ENCODE measurements around the gene LIX1. TPM values are rescaled to one million over a fixed set of nuclear protein-coding genes. Genes with fewer than 3 reads are reported as not detected.
"Not testable (repeated sequence)": the region's sequence is repeated elsewhere in the genome, so short reads cannot be mapped to it uniquely, and the experiment has no call there.

LIX1 gene
- 0.10 TPM for polyA plus RNA-seq (2012; ENCODE audit: low read depth, missing spikeins)

DNA sequence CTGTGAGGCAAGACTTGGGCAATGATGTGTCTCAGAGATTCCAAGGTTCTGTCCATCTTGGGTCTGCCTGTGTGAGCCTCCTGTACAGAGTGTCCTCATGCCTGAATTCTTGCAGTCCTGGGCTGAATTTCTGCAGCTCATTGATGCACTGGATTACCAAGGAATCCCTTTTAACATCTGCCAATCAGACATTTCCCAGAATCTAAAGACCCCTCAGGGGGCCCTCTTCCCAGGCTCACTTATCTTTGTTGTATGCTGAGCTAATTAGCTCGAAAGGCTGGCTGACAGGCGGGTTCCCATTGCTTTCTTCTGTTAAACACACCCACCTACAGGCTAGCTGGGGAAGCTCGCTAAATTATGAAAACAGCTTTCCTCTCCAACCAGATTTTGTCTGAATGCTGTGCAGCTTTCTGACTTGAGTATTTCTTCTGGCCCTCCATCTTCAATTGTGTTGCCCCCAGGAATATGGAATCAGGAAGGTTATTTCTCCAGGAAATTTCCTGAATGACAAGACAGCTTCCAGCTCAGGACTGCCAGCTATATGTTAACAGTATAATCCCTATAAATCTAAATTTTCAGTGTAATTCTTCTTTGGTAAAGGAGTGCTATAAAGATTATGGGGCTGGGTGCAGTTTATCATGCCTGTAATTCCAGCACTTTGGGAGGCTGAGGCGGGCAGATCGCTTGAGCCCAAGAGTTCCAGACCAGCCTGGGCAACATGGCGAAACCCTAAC is at the start of gene LIX1:
Gene LIX1, minus strand, starts transcription at position 91 of the 734 bp plus-strand sequence. Its CDS starts 35 bp downstream, at position 56.
- DNase-seq (ENCODE audit: insufficient read length, low spot score) (peak; percentile 14), FAIRE-seq (peak; percentile 82)
- TF ChIP-seq TAF1 (IDR thresholded peaks at IDR 0.05; ENCODE audit: low read depth, low read length) (no peak), POLR2AphosphoS5 (IDR thresholded peaks at IDR 0.05; ENCODE audit: low read depth, low read length) (no peak), POLR2A (IDR thresholded peaks at IDR 0.05; ENCODE audit: low read depth, low read length) (no peak), SPI1 (IDR thresholded peaks at IDR 0.05; ENCODE audit: low read depth, low read length) (no peak), POU2F2 (IDR thresholded peaks at IDR 0.05; ENCODE audit: low read depth, low read length) (no peak), PAX5 (IDR thresholded peaks at IDR 0.05; ENCODE audit: insufficient read depth, low read length, severe bottlenecking) (no peak)

DNA sequence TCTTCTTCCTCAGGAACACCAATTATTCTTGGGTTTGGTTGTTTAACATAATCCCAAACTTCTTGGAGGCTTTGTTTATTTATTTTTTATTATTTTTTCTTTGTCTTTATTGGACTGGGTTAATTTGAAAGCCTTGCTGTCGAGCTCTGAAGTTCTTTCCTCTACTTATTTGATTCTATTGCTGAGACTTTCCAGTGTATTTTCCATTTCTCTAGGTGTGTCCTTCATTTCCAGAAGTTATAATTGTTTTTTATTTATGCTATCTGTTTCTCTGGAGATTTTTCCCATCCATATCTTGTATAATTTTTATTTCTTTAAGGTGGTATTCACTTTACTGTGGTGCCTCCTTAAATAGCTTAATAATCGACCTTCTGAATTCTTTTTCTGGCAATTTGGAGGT is 49.5 kb upstream of the LIX1 start:
- no peak for DNase-seq (ENCODE audit: insufficient read length, low spot score)
- TF ChIP-seq POLR2A (IDR thresholded peaks at IDR 0.05; ENCODE audit: low read depth, low read length) (no peak), TAF1 (IDR thresholded peaks at IDR 0.05; ENCODE audit: low read depth, low read length) (no peak), POU2F2 (IDR thresholded peaks at IDR 0.05; ENCODE audit: low read depth, low read length) (no peak), SPI1 (IDR thresholded peaks at IDR 0.05; ENCODE audit: low read depth, low read length) (no peak), PAX5 (IDR thresholded peaks at IDR 0.05; ENCODE audit: insufficient read depth, low read length, severe bottlenecking) (no peak), POLR2AphosphoS5 (IDR thresholded peaks at IDR 0.05; ENCODE audit: low read depth, low read length) (no peak)
- FAIRE-seq = no peak

DNA sequence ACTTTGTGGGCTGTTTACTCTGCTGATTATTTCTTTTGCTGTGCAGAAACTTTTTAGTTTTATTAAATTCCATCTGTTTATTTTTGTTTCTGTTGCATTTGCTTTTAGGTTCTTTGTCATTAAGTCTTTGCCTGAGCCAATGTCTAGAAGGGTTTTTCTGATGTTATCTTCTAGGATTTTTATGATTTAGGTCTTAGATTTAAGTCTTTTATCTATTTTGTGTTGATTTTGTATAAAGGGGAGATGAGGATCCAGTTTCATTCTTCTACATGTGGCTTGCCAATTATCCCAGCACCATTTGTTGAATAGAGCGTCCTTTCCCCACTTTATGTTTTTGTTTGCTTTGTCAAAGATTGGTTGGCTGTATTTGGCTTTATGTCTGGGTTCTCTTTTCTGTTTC is 47.1 kb upstream of the LIX1 start:
- not testable (repeated sequence) for FAIRE-seq; DNase-seq (ENCODE audit: insufficient read length, low spot score)

DNA sequence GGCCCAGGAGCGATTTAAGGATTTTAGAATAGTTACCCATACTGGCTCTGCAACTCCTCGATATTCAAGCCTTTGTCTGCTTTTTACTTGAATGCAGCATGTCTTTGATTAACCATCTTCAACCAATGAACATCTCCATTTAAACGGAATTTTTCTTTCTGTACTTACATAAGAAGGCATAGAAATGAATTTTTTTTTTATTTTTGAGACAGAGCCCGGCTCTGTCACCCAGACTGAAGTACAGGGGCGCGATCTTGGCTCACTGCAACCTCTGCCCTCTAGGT is 41.5 kb upstream of the LIX1 start:
- FAIRE-seq (no peak), DNase-seq (ENCODE audit: insufficient read length, low spot score) (no peak)
- TF ChIP-seq POLR2AphosphoS5 (IDR thresholded peaks at IDR 0.05; ENCODE audit: low read depth, low read length) = no peak
- no peak for TF ChIP-seq TAF1 (IDR thresholded peaks at IDR 0.05; ENCODE audit: low read depth, low read length)
- no peak for TF ChIP-seq SPI1 (IDR thresholded peaks at IDR 0.05; ENCODE audit: low read depth, low read length)

DNA sequence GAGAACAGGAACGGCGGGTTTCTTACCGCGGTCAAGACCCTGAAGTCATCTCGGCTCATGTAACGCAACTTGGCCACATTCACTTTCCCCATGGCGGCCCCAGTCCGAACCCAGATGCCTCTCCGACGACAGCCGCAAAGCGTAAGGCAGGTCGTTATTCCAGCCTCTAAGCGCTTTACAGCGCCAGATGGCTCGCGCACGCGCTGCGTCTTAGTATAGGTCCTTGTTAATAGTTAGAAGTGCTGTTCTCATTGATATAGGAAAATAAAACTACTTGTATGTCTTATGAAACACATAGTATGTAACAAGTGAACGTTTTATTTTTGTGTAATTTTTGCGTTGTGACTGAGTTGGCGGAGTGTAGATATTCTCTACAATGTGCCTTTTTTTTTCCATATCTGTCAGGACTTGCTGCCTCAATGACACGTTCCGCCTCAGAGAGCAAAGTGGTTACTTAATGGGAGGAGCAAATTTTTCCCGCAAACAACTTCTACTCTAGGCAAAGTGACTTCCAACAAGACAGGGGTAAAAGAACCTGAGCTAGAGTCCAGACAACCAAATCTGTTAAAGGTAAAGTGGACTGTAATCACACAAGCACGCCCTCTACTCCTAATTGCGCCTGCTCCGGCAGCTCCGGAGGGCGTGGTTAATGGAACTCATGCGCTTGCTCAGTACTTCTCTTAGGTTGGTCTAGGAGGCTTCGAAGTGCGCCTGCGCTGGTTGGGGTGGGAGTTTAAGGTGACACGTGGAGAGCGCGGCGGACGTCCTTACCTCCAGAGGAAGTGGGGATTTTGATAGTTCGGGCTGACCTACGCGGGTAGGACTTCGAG is 40.9 kb upstream of the LIX1 start, which contains the start of gene RIOK2:
Gene RIOK2, minus strand, starts transcription at position 148 of the 830 bp plus-strand sequence. Its CDS starts 56 bp downstream, at position 92.
- peak; percentile 94 for FAIRE-seq
- peak; percentile 83 for TF ChIP-seq SPI1 (IDR thresholded peaks at IDR 0.05; ENCODE audit: low read depth, low read length)
- TF ChIP-seq TAF1 (IDR thresholded peaks at IDR 0.05; ENCODE audit: low read depth, low read length) = peak; percentile 79
- TF ChIP-seq POLR2A (IDR thresholded peaks at IDR 0.05; ENCODE audit: low read depth, low read length) = peak; percentile 84
- TF ChIP-seq PAX5 (IDR thresholded peaks at IDR 0.05; ENCODE audit: insufficient read depth, low read length, severe bottlenecking) = peak; percentile 91
- peak; percentile 65 for TF ChIP-seq POU2F2 (IDR thresholded peaks at IDR 0.05; ENCODE audit: low read depth, low read length)
- peak; percentile 84 for TF ChIP-seq POLR2AphosphoS5 (IDR thresholded peaks at IDR 0.05; ENCODE audit: low read depth, low read length)
- DNase-seq (ENCODE audit: insufficient read length, low spot score) = peak; percentile 55

DNA sequence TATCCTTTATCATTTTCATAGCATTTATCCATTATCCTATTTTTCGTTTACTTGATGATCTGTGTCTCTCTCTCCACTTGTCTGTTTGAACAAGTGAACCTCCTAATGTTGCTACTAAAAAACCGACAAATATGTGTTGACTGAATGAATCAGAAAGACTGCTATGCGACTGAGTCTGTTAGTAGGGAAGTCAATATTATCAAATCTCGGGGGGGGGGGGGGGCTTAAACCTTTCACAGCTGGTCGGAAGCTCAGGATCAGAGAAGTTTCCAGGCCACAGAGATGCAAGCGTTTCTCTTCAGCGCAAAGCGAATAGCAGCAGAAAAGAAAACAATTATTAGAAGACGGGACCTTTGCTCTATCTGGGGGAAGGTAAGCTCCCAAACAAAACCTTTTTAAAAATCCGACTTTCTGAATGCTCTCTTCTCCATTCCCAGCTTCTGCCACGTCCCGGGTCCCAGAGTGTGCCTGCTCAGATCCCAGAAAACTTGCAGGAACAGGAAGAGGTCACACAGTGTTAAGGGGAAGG is 40.2 kb upstream of the LIX1 start:
- FAIRE-seq = no peak
- 0 out of 2 replicates have a peak, but pooled peaks have one; percentile 12 for TF ChIP-seq SPI1 (IDR thresholded peaks at IDR 0.05; ENCODE audit: low read depth, low read length)
- TF ChIP-seq POU2F2 (IDR thresholded peaks at IDR 0.05; ENCODE audit: low read depth, low read length) = no peak
- DNase-seq (ENCODE audit: insufficient read length, low spot score) = no peak

DNA sequence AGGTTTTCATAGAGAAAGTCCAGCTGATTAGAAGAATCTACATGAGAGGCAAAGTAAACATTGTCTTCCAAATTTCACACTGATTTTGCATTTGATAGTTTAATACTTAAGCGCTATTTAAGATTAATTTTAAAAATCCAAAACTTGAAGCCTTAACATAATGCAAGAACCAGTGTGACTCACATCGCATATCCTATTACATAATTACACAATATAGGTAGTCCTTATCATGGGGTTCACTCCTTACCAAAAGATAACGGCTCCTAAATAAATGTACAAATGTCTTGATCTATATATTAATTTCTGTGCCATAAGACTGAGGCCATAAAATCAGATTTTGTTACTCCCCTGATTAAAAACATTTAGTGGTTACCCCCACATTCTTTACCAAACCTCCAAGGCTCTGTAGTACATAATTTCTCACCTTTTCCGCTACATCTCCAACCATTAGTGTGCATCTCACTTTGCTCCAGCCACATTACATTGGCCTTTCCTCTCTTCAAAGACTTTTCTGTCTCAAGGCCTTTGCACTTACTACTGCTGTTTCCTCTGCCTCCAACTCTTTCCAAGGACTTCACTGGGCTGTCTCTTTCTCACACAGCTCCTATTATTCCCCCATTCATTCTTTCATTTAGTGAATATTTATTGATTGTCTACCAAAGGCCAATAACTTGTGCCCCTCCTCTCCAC is 39.6 kb upstream of the LIX1 start:
- DNase-seq (ENCODE audit: insufficient read length, low spot score) (no peak), FAIRE-seq (no peak)
- TF ChIP-seq POU2F2 (IDR thresholded peaks at IDR 0.05; ENCODE audit: low read depth, low read length) (no peak), POLR2A (IDR thresholded peaks at IDR 0.05; ENCODE audit: low read depth, low read length) (no peak), SPI1 (IDR thresholded peaks at IDR 0.05; ENCODE audit: low read depth, low read length) (no peak), PAX5 (IDR thresholded peaks at IDR 0.05; ENCODE audit: insufficient read depth, low read length, severe bottlenecking) (no peak)

DNA sequence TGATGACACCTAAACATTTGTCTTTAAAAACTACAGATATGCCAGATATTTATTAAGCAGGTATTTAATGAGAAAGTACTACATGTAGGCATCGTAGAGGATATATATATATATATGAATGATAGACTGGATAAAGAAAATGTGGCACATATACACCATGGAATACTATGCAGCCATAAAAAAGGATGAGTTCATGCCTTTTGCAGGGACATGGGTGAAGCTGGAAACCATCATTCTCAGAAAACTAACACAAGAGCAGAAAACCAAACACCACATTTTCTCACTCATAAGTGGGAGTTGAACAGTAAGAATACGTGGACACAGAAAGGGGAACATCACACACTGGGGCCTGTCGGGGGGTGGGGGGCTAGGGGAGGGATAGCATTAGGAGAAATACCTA is 37.0 kb upstream of the LIX1 start:
- not testable (repeated sequence) for DNase-seq (ENCODE audit: insufficient read length, low spot score); FAIRE-seq

DNA sequence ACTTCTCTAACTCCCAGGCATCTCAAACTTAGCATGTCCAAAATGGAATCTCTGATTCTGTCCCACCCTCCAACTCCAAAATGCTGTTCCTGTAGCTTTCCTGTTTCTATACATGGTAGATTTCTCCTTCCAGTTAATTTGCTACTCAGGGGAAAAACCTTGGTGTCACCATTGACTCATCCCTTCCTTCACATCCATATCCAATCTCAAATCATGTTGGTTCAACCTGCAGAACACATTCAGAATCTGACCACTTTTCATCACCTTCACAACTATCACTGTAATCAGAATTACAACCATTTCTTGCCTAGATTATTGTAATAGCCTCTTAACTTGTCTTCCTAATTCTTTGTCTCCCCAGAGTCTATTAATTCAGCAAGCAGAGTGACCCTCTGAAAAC is 29.8 kb upstream of the LIX1 start:
- TF ChIP-seq POU2F2 (IDR thresholded peaks at IDR 0.05; ENCODE audit: low read depth, low read length) = no peak
- no peak for TF ChIP-seq TAF1 (IDR thresholded peaks at IDR 0.05; ENCODE audit: low read depth, low read length)
- TF ChIP-seq PAX5 (IDR thresholded peaks at IDR 0.05; ENCODE audit: insufficient read depth, low read length, severe bottlenecking) = no peak
- TF ChIP-seq POLR2A (IDR thresholded peaks at IDR 0.05; ENCODE audit: low read depth, low read length) = no peak
- TF ChIP-seq POLR2AphosphoS5 (IDR thresholded peaks at IDR 0.05; ENCODE audit: low read depth, low read length) = no peak
- no peak for TF ChIP-seq SPI1 (IDR thresholded peaks at IDR 0.05; ENCODE audit: low read depth, low read length)
- no peak for DNase-seq (ENCODE audit: insufficient read length, low spot score)
- no peak for FAIRE-seq

DNA sequence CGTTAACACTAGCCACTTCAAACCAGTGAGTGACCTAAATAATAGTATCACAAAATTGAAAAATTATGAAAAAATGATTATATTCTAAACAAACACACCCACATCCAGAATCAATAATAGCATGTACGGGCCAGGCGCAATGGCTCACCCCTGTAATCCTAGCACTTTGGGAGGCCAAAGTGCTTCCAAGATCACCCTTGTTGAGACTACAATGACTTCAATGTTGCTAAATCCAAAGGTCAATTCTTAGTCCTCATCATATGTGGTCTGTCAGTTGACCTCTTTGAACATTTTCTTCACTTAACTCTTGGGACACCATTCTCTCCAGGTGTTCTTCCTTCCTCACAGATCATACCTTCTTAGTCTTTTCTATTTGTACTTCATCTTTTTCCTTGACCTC is 29.3 kb upstream of the LIX1 start:
- no peak for FAIRE-seq
- TF ChIP-seq POLR2A (IDR thresholded peaks at IDR 0.05; ENCODE audit: low read depth, low read length) (no peak), POU2F2 (IDR thresholded peaks at IDR 0.05; ENCODE audit: low read depth, low read length) (no peak), TAF1 (IDR thresholded peaks at IDR 0.05; ENCODE audit: low read depth, low read length) (no peak), POLR2AphosphoS5 (IDR thresholded peaks at IDR 0.05; ENCODE audit: low read depth, low read length) (no peak), PAX5 (IDR thresholded peaks at IDR 0.05; ENCODE audit: insufficient read depth, low read length, severe bottlenecking) (no peak), SPI1 (IDR thresholded peaks at IDR 0.05; ENCODE audit: low read depth, low read length) (no peak)

More for the DNA sequence above, 29.3 kb upstream of the LIX1 start:
- DNase-seq (ENCODE audit: insufficient read length, low spot score) = no peak

Data from GM12891 (cell line).